ENCODE data around the gene HABP4. TPM values are rescaled to one million over a fixed set of nuclear protein-coding genes. Genes with fewer than 3 reads are reported as not detected.

The HABP4 gene
- total and polyA plus RNA-seq, 4 donors = 4.7 to 10.2 (median 8.2) TPM

- Histone ChIP-seq H3K9ac (ENCODE audit: insufficient read depth in 1 of 2, low read length in 2 of 2) (no peak overlapping the region), H3K9me3 (ENCODE audit: control insufficient read depth in 4 of 4, insufficient read depth in 3 of 4, low read length in 3 of 4) (no peaks in the 10 kb centered on the region), H3K27me3 (ENCODE audit: control insufficient read depth in 3 of 3, insufficient read depth in 3 of 3, low read length in 2 of 3) (no peaks in the 10 kb centered on the region), H3K36me3 (ENCODE audit: control insufficient read depth in 4 of 4, insufficient read depth in 4 of 4, low read length in 4 of 4) (peaks cover 2 to 18% (median 13%) of the 10 kb centered on the region in 4 donors), H3K4me3 (no peak overlapping the region), H3K4me1 (ENCODE audit: control insufficient read depth in 5 of 5, insufficient read depth in 5 of 5, low read length in 5 of 5) (peaks cover 0 to 8% (median 3%) of the 10 kb centered on the region in 5 donors), H3K27ac (ENCODE audit: low read depth in 1 of 2, low read length in 1 of 2) (peak overlapping the region; percentile 48 to 70)
- no peak for DNase-seq
- no peak for ATAC-seq (ENCODE audit: insufficient read depth, low FRiP score)
- 82 to 93% methylated on average over 17 of the region's 17 CpGs for WGBS, 2 donors
- TF ChIP-seq CTCF (IDR thresholded peaks at IDR 0.05; ENCODE audit: control extremely low read depth, extremely low read depth) = no peak
These were observed 42.0 kb downstream of the HABP4 start for GRCh38 chr9:96491880-96492525.

- WGBS, 2 donors = 91 to 96% methylated on average over 12 of the region's 12 CpGs
- peaks cover 2 to 17% (median 13%) of the 10 kb centered on the region in 4 donors for H3K36me3 ChIP-seq (ENCODE audit: control insufficient read depth in 4 of 4, insufficient read depth in 4 of 4, low read length in 4 of 4)
- ATAC-seq (ENCODE audit: insufficient read depth, low FRiP score) (no peak), DNase-seq (no peak)
- no peak overlapping the region for H3K9ac ChIP-seq (ENCODE audit: insufficient read depth in 1 of 2, low read length in 2 of 2)
- H3K27ac ChIP-seq (ENCODE audit: low read depth in 1 of 2, low read length in 1 of 2) = no peak overlapping the region
- H3K4me3 ChIP-seq = no peak overlapping the region
- peaks cover 0 to 8% (median 0%) of the 10 kb centered on the region in 5 donors for H3K4me1 ChIP-seq (ENCODE audit: control insufficient read depth in 5 of 5, insufficient read depth in 5 of 5, low read length in 5 of 5)
- H3K9me3 ChIP-seq (ENCODE audit: control insufficient read depth in 4 of 4, insufficient read depth in 3 of 4, low read length in 3 of 4) = no peaks in the 10 kb centered on the region
- no peaks in the 10 kb centered on the region for H3K27me3 ChIP-seq (ENCODE audit: control insufficient read depth in 3 of 3, insufficient read depth in 3 of 3, low read length in 2 of 3)
- TF ChIP-seq CTCF (IDR thresholded peaks at IDR 0.05; ENCODE audit: control extremely low read depth, extremely low read depth) = no peak
These were observed 43.1 kb downstream of the HABP4 start for GRCh38 chr9:96492993-96493531.

- no peak overlapping the region for H3K4me3 ChIP-seq
These were observed 43.8 kb downstream of the HABP4 start for GRCh38 chr9:96493757-96494156.

More at GRCh38 chr9:96493757-96494156, 43.8 kb downstream of the HABP4 start:
- 88 to 89% methylated on average over 13 of the region's 13 CpGs for WGBS, 2 donors
- Histone ChIP-seq H3K27ac (ENCODE audit: low read depth in 1 of 2, low read length in 1 of 2) (no peak overlapping the region), H3K4me1 (ENCODE audit: control insufficient read depth in 5 of 5, insufficient read depth in 5 of 5, low read length in 5 of 5) (peaks cover 0 to 8% (median 0%) of the 10 kb centered on the region in 5 donors), H3K36me3 (ENCODE audit: control insufficient read depth in 4 of 4, insufficient read depth in 4 of 4, low read length in 4 of 4) (peaks cover 2 to 10% (median 6%) of the 10 kb centered on the region in 4 donors), H3K9ac (ENCODE audit: insufficient read depth in 1 of 2, low read length in 2 of 2) (no peak overlapping the region), H3K9me3 (ENCODE audit: control insufficient read depth in 4 of 4, insufficient read depth in 3 of 4, low read length in 3 of 4) (no peaks in the 10 kb centered on the region), H3K27me3 (ENCODE audit: control insufficient read depth in 3 of 3, insufficient read depth in 3 of 3, low read length in 2 of 3) (no peaks in the 10 kb centered on the region)
- TF ChIP-seq CTCF (IDR thresholded peaks at IDR 0.05; ENCODE audit: control extremely low read depth, extremely low read depth) = no peak
- ATAC-seq (ENCODE audit: insufficient read depth, low FRiP score) (no peak), DNase-seq (no peak)

Measured in lung (tissue), 12 donors.